ENCODE measurements around the gene MPRIP. TPM values are rescaled to one million over a fixed set of nuclear protein-coding genes. Genes with fewer than 3 reads are reported as not detected.

Gene MPRIP
- total and polyA plus RNA-seq, 2 donors (not counting 1 experiment from before 2014, with no cell fraction given), result 130 to 299 TPM

- H3K4me2 ChIP-seq (replicated peaks; ENCODE audit: low read depth, low read length, poor library complexity, severe bottlenecking), result no peak overlapping the region
- H2AFZ ChIP-seq (ENCODE audit: insufficient read depth, low read depth, low read length, poor library complexity, severe bottlenecking), result no peak overlapping the region
- 92% methylated on average over 15 of the region's 26 CpGs for WGBS (ENCODE audit: insufficient coverage)
- no peak overlapping the region for H3K4me3 ChIP-seq (ENCODE audit: control extremely low read depth in 1 of 5, extremely low read depth in 1 of 5, insufficient read depth in 1 of 5, low read depth in 2 of 5, low read length in 4 of 5)
- CTCF ChIA-PET, result no interaction called here
- H3K9me3 ChIP-seq (ENCODE audit: control extremely low read depth in 1 of 3, control insufficient read depth in 2 of 3, insufficient read depth in 1 of 3, low read length in 2 of 3), result no peaks in the 10 kb centered on the region
- no peaks in the 10 kb centered on the region for H3K9me3 Mint-ChIP-seq (ENCODE audit: insufficient read depth)
- H4K20me1 ChIP-seq (ENCODE audit: control insufficient read depth, insufficient read depth, low read length, poor library complexity, severe bottlenecking), result peaks cover 4% of the 10 kb centered on the region
- H3K4me1 Mint-ChIP-seq, result peaks cover 4% of the 10 kb centered on the region
- POLR2A ChIA-PET, result no interaction called here
- DNase-seq (no peak), ATAC-seq (ENCODE audit: low read depth) (no peak)
- H3K27me3 ChIP-seq (replicated peaks in 1 of 4; ENCODE audit: control extremely low read depth in 1 of 4, control insufficient read depth in 3 of 4, insufficient read depth in 4 of 4, low read length in 3 of 4), result no peaks in the 10 kb centered on the region
- H3K27me3 Mint-ChIP-seq, result no peaks in the 10 kb centered on the region
- H3K9ac ChIP-seq (ENCODE audit: low read length), result no peak overlapping the region
- H3K27ac Mint-ChIP-seq, result no peak overlapping the region
- no peak for TF ChIP-seq CTCF (IDR thresholded peaks at IDR 0.05)
- no peak for TF ChIP-seq EZH2 (IDR thresholded peaks at IDR 0.05; ENCODE audit: borderline replicate concordance, insufficient read depth, low read depth, low read length, poor library complexity, severe bottlenecking)
- H3K36me3 ChIP-seq (replicated peaks in 1 of 2; ENCODE audit: control extremely low read depth in 1 of 2, control insufficient read depth in 1 of 2, extremely low read depth in 1 of 2, insufficient read depth in 2 of 2, low read length in 1 of 2), result peaks cover 4 to 64% of the 10 kb centered on the region in 2 experiments
- intact Hi-C loops (cut with micrococcal nuclease), result loop anchor here (10.0 kb wide), 1 partner anchor 45 kb away; no protein-coding TSS in a partner anchor
- peaks cover 36% of the 10 kb centered on the region for H3K79me2 ChIP-seq (ENCODE audit: control insufficient read depth, insufficient read depth, low read length)
- no peaks in the 10 kb centered on the region for H3K4me1 ChIP-seq (ENCODE audit: control insufficient read depth in 2 of 2, insufficient read depth in 2 of 2, low read length in 2 of 2)
- H3K27ac ChIP-seq (ENCODE audit: low read length in 2 of 2), result no peak overlapping the region
- H3K4me3 Mint-ChIP-seq, result no peak overlapping the region
Measured at GRCh38 chr17:17229416-17230384, 187.4 kb downstream of the MPRIP start.
